Measurements from ENCODE around the gene INVS. TPM values are rescaled to one million over a fixed set of nuclear protein-coding genes. Genes with fewer than 3 reads are reported as not detected.

INVS gene
- polyA plus RNA-seq, 3 donors, result 2.9 to 6.7 (median 4.2) TPM

GRCh38 chr9:100167176-100167575 lies 68.1 kb downstream of the INVS start:
- no peak for DNase-seq

GRCh38 chr9:100167915-100168654 lies 69.0 kb downstream of the INVS start:
- peaks cover 0 to 3% (median under 1%) of the 10 kb centered on the region in 7 donors for H3K9me3 Mint-ChIP-seq
- Histone ChIP-seq H3K4me1 (ENCODE audit: control insufficient read depth in 1 of 2, insufficient read depth in 2 of 2, low read length in 2 of 2) (peaks cover 5 to 8% of the 10 kb centered on the region in 2 donors), H3K9me3 (replicated peaks in 1 of 2; ENCODE audit: control insufficient read depth in 1 of 2, insufficient read depth in 1 of 2, low read length in 2 of 2) (peaks cover 0 to 9% of the 10 kb centered on the region in 2 donors), H3K27ac (ENCODE audit: low read depth in 1 of 2, low read length in 2 of 2) (no peak overlapping the region), H3K27me3 (ENCODE audit: control insufficient read depth in 2 of 2, insufficient read depth in 2 of 2, low read length in 2 of 2) (no peaks in the 10 kb centered on the region), H3K9ac (ENCODE audit: insufficient read depth, low read length, poor library complexity, severe bottlenecking) (no peak overlapping the region), H3K4me3 (replicated peaks in 1 of 3; ENCODE audit: low read depth in 2 of 3, low read length in 3 of 3) (no peak overlapping the region), H2AFZ (ENCODE audit: insufficient read depth, low read depth, low read length, poor library complexity, severe bottlenecking) (no peak overlapping the region), H3K79me2 (ENCODE audit: insufficient read depth, low read length) (no peaks in the 10 kb centered on the region), H4K20me1 (ENCODE audit: insufficient read depth, low read length) (no peaks in the 10 kb centered on the region), H3K4me2 (replicated peaks; ENCODE audit: extremely low read depth, low read length, poor library complexity, severe bottlenecking) (no peak overlapping the region), H3K36me3 (replicated peaks in 1 of 2; ENCODE audit: control insufficient read depth in 1 of 2, insufficient read depth in 2 of 2, low read length in 2 of 2) (no peaks in the 10 kb centered on the region)
- DNase-seq, result no peak
- peaks cover 11% of the 10 kb centered on the region for H3K4me1 Mint-ChIP-seq
- intact Hi-C loops (cut with micrococcal nuclease), result no loop called here
- H3K27me3 Mint-ChIP-seq (ENCODE audit: low read depth in 3 of 3), result no peaks in the 10 kb centered on the region
- H3K27ac Mint-ChIP-seq, result no peak overlapping the region
- H3K36me3 Mint-ChIP-seq, result peaks cover 4 to 7% of the 10 kb centered on the region in 2 donors
- H3K4me3 Mint-ChIP-seq, result no peak overlapping the region
- TF ChIP-seq, protein P1, sequence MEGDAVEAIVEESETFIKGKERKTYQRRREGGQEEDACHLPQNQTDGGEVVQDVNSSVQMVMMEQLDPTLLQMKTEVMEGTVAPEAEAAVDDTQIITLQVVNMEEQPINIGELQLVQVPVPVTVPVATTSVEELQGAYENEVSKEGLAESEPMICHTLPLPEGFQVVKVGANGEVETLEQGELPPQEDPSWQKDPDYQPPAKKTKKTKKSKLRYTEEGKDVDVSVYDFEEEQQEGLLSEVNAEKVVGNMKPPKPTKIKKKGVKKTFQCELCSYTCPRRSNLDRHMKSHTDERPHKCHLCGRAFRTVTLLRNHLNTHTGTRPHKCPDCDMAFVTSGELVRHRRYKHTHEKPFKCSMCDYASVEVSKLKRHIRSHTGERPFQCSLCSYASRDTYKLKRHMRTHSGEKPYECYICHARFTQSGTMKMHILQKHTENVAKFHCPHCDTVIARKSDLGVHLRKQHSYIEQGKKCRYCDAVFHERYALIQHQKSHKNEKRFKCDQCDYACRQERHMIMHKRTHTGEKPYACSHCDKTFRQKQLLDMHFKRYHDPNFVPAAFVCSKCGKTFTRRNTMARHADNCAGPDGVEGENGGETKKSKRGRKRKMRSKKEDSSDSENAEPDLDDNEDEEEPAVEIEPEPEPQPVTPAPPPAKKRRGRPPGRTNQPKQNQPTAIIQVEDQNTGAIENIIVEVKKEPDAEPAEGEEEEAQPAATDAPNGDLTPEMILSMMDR (IDR thresholded peaks at IDR 0.05), result no peak
- WGBS (ENCODE audit: insufficient coverage), result 96% methylated on average over 3 of the region's 5 CpGs

More at GRCh38 chr9:100167176-100167575, 68.1 kb downstream of the INVS start:
- H3K4me3 Mint-ChIP-seq, result no peak overlapping the region
- no peak overlapping the region for H2AFZ ChIP-seq (ENCODE audit: insufficient read depth, low read depth, low read length, poor library complexity, severe bottlenecking)
- peaks cover 11% of the 10 kb centered on the region for H3K4me1 Mint-ChIP-seq
- H3K9me3 ChIP-seq (replicated peaks in 1 of 2; ENCODE audit: control insufficient read depth in 1 of 2, insufficient read depth in 1 of 2, low read length in 2 of 2), result no peaks in the 10 kb centered on the region
- H3K27ac ChIP-seq (ENCODE audit: low read depth in 1 of 2, low read length in 2 of 2), result no peak overlapping the region
- no peak overlapping the region for H3K4me3 ChIP-seq (replicated peaks in 1 of 3; ENCODE audit: low read depth in 2 of 3, low read length in 3 of 3)
- H3K36me3 ChIP-seq (replicated peaks in 1 of 2; ENCODE audit: control insufficient read depth in 1 of 2, insufficient read depth in 2 of 2, low read length in 2 of 2), result no peaks in the 10 kb centered on the region
- peaks cover 5 to 8% of the 10 kb centered on the region in 2 donors for H3K4me1 ChIP-seq (ENCODE audit: control insufficient read depth in 1 of 2, insufficient read depth in 2 of 2, low read length in 2 of 2)
- no peaks in the 10 kb centered on the region for H3K79me2 ChIP-seq (ENCODE audit: insufficient read depth, low read length)
- H3K4me2 ChIP-seq (replicated peaks; ENCODE audit: extremely low read depth, low read length, poor library complexity, severe bottlenecking), result no peak overlapping the region
- no peaks in the 10 kb centered on the region for H4K20me1 ChIP-seq (ENCODE audit: insufficient read depth, low read length)
- no peaks in the 10 kb centered on the region for H3K27me3 ChIP-seq (ENCODE audit: control insufficient read depth in 2 of 2, insufficient read depth in 2 of 2, low read length in 2 of 2)
- TF ChIP-seq, protein P1 (IDR thresholded peaks at IDR 0.05), result no peak
- H3K36me3 Mint-ChIP-seq, result peaks cover 2 to 6% of the 10 kb centered on the region in 2 donors
- H3K27me3 Mint-ChIP-seq (ENCODE audit: low read depth in 3 of 3), result no peaks in the 10 kb centered on the region
- H3K9ac ChIP-seq (ENCODE audit: insufficient read depth, low read length, poor library complexity, severe bottlenecking), result no peak overlapping the region
- no peak overlapping the region for H3K27ac Mint-ChIP-seq
- peaks cover 0 to 3% (median 0%) of the 10 kb centered on the region in 7 donors for H3K9me3 Mint-ChIP-seq
- intact Hi-C loops (cut with micrococcal nuclease), result no loop called here
